ENCODE results near the gene NDUFA7. TPM values are rescaled to one million over a fixed set of nuclear protein-coding genes. Genes with fewer than 3 reads are reported as not detected.

The NDUFA7 gene
- total RNA-seq, 1 donor from 2014 or later: 35.8 TPM

GRCh38 chr19:8334458-8335342 lies 13.5 kb upstream of the NDUFA7 start:
- no peak overlapping the region for H3K27ac Mint-ChIP-seq
- peaks cover 7% of the 10 kb centered on the region for H3K4me1 Mint-ChIP-seq
- no peaks in the 10 kb centered on the region for H3K9me3 Mint-ChIP-seq
- intact Hi-C loops (cut with micrococcal nuclease): no loop called here
- peaks cover 24% of the 10 kb centered on the region for H3K27me3 Mint-ChIP-seq
- POLR2A ChIA-PET: no interaction called here
- peak; percentile 38 for ATAC-seq (ENCODE audit: low read depth)
- CTCF ChIA-PET: no interaction called here
- no peak overlapping the region for H3K4me3 Mint-ChIP-seq
- TF ChIP-seq CTCF (IDR thresholded peaks at IDR 0.05): no peak
- no peak for DNase-seq
- H3K36me3 Mint-ChIP-seq (ENCODE audit: low read depth): no peaks in the 10 kb centered on the region

- intact Hi-C loops (cut with micrococcal nuclease): no loop called here
- DNase-seq (no peak), ATAC-seq (ENCODE audit: low read depth) (no peak)
- H3K4me3 Mint-ChIP-seq: no peak overlapping the region
- peaks cover 7% of the 10 kb centered on the region for H3K4me1 Mint-ChIP-seq
- no peak for TF ChIP-seq CTCF (IDR thresholded peaks at IDR 0.05)
- POLR2A ChIA-PET: no interaction called here
- peaks cover 22% of the 10 kb centered on the region for H3K27me3 Mint-ChIP-seq
- H3K27ac Mint-ChIP-seq: no peak overlapping the region
- CTCF ChIA-PET: no interaction called here
- no peaks in the 10 kb centered on the region for H3K9me3 Mint-ChIP-seq
- no peaks in the 10 kb centered on the region for H3K36me3 Mint-ChIP-seq (ENCODE audit: low read depth)
Observed at GRCh38 chr19:8333767-8334457, 12.7 kb upstream of the NDUFA7 start.

- Mint-ChIP-seq H3K36me3 (ENCODE audit: low read depth) (no peaks in the 10 kb centered on the region), H3K4me3 (no peak overlapping the region), H3K4me1 (peaks cover 7% of the 10 kb centered on the region), H3K9me3 (no peaks in the 10 kb centered on the region), H3K27ac (no peak overlapping the region), H3K27me3 (peaks cover 23% of the 10 kb centered on the region)
- ChIA-PET POLR2A (no interaction called here), CTCF (no interaction called here)
- ATAC-seq (ENCODE audit: low read depth): no peak
- no peak for TF ChIP-seq CTCF (IDR thresholded peaks at IDR 0.05)
- DNase-seq: no peak
- intact Hi-C loops (cut with micrococcal nuclease): no loop called here
Observed at GRCh38 chr19:8332976-8333766, 12.0 kb upstream of the NDUFA7 start.

GRCh38 chr19:8331263-8331845 lies 10.2 kb upstream of the NDUFA7 start:
- Mint-ChIP-seq H3K27ac (no peak overlapping the region), H3K4me1 (peaks cover 5% of the 10 kb centered on the region), H3K36me3 (ENCODE audit: low read depth) (no peaks in the 10 kb centered on the region), H3K9me3 (no peaks in the 10 kb centered on the region), H3K27me3 (peaks cover 17% of the 10 kb centered on the region), H3K4me3 (no peak overlapping the region)
- ChIA-PET CTCF (interaction anchor here (0.6 kb wide), 1 partner anchor 27 kb away, joined by 3 read pairs; no protein-coding TSS in a partner anchor), POLR2A (no interaction called here)
- intact Hi-C loops (cut with micrococcal nuclease): no loop called here
- ATAC-seq (ENCODE audit: low read depth) (no peak), DNase-seq (no peak)
- no peak for TF ChIP-seq CTCF (IDR thresholded peaks at IDR 0.05)

Measured in activated B cell treated with CpG ODN at 0.5 μM for 24 hours (primary cell).